ENCODE data around the gene PLXNA1.
A peak's percentile ranks its signal among the peaks of the same experiment; 100 is the strongest.

PLXNA1 gene

DNA sequence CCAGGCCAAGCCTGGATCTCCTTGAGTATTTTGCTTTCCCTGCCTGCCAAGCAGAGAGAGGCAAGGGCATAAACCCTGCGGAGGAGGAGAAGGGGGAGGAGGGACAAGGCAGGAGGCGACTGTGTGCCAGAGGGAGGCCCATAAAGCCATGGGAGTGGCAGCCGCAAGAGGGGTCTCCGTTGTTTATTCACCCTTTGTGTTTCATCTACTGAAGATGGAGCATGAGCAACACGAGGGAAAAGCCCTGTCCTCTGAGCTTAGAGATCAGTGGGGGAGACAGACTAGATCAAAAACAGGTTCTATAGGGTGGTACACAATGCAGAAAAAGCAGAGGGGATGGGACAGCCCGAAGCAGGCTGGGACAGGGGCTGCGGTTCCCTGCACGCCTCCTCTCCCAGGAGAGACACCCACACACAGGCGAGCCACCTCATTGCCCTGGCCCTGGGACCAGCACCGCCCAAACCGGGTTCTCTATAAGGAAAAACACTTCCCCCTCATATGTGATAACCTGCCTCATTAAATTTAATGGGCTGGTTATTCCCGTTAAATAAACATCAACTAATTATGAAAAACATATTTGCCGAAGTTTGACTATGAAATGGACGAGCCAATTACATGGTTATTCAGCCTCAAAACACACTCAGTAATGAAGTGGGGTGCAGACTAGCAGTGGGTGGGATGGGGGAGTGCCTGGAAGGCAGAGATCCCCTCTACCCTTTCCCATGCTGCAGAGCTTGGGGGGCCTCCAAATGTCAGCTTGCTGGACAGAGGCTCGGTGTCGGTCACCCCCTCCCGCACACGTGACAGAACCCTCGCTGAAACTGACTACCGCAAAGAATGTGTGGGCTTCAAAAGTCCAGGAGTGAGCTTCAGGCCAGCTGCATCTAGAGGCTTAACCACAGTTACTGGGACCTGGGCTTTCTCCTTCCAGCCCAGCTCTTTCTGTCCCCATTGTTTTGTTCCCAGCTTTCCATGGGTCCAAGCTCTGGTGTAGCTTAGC lies 14.2 kb upstream of the PLXNA1 start:
- no peak for DNase-seq

DNA sequence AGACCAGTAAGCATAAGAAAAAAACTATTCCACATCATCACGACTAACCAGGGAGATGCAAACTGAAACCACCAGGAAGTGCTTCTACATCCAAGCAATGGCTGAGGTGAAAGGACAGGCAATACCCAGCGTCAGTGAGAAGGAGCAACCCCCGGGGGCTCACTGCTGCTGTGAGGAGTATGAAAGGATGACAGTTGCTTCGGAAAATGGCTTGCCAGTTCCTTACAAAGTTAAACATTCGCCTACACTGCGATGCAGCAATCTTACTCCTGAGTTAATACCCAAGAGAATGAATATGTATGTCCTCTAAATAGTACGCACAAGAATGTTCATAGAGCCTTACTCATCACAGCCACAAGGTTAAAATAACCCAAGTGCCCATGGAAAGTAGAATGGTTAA lies 13.3 kb upstream of the PLXNA1 start:
- DNase-seq, result no peak

DNA sequence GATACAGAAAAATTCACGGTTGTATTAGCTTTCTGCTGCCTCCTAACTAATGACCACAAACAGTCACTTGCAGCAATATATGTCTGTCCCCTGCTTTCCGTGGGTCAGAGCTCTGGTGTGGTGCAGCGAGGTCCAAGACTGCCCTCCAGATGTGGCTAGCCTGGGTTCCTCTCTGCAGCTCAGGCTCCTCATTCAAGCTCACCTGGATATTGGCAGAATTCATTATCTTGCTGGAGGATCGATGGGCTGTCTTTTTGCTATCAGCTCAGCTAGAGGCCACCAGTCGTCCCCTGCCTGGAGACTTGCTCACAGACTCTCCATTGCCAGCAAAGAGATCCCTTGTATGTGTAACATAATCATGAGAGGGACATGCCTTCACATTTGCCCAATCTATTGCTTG lies 12.8 kb upstream of the PLXNA1 start:
- DNase-seq, result no peak

DNA sequence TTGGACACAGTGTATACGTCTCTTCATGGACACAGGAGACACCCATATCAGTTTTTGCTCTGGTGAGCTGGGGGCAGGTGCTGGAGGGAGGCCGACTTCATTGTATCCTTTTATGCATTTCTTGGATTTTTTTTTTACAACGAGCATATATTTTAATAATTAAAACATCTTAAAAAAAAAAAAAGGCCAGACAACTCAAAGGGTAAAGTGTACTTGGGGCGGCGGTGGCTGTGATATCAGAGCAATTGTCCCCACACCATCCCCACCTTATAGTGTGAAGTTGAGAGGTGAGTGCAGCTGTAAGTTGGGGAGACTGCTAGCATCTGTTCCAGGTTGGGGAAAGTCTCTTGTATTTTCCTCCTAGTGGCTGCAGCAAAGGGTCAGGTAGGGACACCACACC lies 12.0 kb upstream of the PLXNA1 start:
- no peak for DNase-seq

DNA sequence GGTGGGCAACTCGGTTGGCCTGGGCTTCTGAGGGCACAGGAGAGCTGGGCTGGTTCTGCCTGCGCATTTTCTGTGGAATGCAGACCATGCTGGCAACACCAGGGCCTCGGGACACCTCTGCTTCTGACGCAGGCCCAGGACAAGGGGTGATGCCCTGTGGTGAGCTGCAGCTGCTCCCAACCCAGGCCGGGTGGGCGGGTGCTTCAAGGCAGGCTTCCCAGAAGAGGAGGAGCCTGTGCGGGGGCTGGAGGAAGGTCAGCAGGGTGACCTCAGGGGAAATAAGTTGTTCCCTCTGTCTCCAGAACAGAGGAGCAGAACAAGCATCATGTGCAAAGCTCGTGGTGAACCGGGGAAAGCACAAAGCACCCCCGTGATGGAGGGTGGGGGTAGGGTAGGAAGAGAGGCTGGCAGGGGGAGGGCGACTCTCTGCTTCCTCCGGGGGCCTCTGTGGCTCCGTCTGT lies 11.0 kb upstream of the PLXNA1 start:
- DNase-seq, result no peak

- DNase-seq, result no peak
These were observed 10.0 kb upstream of the PLXNA1 start for GRCh38 chr3:126972866-126973265.

GRCh38 chr3:126973814-126974213 lies 9.1 kb upstream of the PLXNA1 start:
- no peak for DNase-seq

DNA sequence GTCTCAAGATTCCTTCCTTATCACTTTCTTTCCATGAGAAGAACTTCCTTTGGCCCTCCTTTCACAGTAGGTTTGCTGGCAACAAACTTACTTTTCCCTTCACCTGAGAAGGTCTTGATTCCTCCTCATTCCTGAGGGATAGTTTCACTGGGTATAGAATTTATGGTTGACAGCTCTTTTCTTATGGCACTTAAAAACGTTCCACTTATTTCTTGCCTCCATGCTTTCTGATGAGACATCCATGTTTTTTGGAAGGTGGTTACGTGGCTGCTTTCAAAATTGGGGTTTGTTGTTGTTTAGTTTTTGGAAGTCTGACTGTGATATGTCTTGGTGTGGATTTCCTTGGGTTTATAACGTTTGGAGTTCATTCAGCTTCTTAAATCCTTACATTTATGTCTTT lies 8.2 kb upstream of the PLXNA1 start:
- DNase-seq, result no peak

DNA sequence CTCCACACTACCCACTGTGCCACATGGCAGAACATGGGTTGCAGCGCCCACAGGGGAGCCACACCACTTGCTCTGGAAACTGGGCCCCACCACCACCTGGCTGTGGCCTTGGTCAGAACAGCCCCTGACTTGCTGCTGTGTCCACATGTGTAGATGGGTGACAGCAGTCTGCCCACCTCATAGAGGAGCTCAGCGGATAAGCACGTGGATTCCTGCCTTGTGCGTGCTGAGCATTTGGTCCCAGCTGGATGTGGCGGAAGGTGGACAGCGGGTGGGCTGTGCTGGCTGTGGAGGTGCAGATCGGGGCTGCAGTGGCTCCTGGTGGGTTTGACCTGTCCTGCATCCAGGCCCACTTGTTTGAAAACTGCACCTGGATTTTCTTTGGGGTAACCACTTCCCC lies 6.0 kb upstream of the PLXNA1 start:
- DNase-seq, result no peak

GRCh38 chr3:126977821-126978220 lies 5.1 kb upstream of the PLXNA1 start:
- no peak for DNase-seq

DNA sequence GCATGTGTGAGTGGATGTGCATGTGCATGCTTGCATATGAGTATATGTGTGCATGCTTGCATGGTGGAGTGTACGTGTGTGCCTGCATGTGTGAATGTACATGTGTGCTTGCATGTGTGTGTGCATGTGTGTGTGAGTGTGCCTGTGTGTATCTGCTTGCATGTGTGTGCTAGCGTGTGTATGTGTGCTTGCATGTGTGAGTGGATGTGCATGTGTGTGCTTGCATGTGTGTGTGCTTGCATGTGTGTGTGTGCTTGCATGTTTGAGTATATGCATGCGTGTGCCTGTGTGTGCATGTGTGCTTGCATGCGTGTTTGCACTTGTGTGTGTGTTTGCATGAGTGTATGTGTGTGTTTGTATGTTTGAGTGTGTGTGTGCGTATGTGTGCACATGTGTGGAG lies 4.6 kb upstream of the PLXNA1 start:
- no peak for DNase-seq

- DNase-seq, result no peak
These were observed 3.8 kb upstream of the PLXNA1 start for GRCh38 chr3:126979046-126979628.

- DNase-seq, result no peak
These were observed 2.6 kb upstream of the PLXNA1 start for GRCh38 chr3:126980266-126980811.

- DNase-seq, result no peak
These were observed 817 bp upstream of the PLXNA1 start for GRCh38 chr3:126982126-126982470.

DNA sequence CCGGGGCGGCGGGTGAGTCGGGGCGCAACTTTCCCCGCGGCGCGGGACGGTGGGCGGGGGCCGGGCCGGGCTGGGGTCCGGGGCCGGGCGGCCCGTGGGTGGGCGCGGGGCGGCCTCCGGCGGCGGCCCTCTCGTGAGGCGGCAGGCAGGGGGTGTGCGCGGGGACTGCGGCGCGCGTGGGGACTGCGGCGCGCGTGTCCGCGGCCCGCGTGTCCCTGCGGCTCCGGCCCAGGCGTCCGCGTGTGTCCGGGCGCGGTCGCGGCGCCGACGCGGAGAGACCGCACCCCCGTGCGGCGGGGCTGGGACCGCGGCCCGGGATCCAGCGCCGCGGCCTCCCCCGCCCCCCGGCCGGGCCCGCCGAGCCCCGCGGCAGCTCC lies 349 bp downstream of the PLXNA1 start:
- DNase-seq, result no peak

DNA sequence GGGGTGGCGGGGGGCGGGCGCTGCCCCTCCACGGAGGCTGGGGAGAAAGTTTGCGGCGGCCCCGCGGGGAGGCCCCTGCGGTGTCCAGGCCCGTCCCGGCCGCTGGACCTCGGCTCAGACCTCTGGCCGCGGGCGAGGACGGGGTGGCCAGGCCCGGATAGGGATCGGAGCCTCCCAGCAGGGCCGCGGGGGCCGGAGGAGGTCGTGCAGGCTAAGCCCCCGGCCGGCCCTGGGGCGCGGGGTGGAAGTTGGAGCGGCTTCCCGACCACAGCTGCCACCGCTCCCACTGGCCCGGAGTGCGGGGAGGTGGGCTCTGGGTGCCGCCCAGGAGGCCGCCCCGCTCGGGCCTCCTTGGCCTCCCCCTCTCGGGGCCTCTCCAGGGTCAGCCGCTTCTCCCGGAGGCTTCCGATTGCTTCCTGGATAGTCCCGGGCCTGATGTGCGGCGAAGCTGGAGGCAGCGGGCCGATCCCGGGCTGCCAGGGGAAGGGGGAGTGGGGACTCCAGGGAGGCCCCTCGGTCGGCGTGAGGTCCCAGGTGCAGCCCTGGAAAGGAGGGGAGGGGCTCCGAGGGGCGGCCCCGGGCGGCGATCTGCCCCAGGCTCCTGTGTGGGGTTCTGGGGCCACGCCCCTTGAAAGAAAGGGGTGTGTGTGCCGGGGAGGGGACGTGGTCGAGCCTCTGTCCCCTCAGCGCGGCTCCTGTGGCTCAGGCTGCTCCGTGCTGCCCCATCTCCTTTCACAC lies 907 bp downstream of the PLXNA1 start:
- DNase-seq, result peak in 1 of 2 experiments; percentile 8

DNA sequence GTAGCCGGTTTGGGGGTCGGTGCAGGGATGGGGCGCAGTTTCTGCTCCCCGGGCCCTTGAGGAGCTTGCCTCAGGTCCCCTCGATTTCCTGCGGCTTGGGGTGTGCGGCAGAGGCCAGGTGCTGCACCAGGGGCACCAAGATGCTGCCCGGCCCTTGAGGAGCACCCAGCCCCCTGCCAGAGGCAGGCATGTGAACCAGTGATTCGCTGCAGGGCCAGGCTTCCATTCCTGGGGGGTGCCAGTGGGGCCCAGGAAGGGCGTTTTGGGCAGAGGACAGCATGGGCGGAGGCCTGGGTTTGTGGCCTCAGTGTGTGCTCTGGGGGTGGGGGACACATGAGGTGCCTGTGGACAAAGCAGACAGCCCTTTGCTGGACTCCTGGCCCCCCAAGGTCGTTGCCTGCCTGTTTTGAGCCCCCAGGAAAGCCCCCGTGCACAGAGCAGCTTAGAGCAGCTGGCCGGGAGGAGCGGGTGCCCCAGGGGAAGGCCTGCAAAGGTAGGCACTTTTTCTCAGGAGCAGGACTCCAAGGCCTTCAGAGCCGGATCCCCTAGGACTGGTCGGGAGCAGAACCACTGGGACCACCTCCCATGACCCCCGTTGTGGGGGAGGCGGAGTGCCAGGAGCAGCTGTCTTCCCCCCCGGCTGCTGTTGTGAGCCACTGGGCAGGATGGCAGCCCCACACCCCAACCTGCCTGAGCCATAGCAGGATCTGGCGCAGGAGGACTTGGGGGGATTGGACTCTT lies 1.6 kb downstream of the PLXNA1 start:
- DNase-seq, result no peak

DNA sequence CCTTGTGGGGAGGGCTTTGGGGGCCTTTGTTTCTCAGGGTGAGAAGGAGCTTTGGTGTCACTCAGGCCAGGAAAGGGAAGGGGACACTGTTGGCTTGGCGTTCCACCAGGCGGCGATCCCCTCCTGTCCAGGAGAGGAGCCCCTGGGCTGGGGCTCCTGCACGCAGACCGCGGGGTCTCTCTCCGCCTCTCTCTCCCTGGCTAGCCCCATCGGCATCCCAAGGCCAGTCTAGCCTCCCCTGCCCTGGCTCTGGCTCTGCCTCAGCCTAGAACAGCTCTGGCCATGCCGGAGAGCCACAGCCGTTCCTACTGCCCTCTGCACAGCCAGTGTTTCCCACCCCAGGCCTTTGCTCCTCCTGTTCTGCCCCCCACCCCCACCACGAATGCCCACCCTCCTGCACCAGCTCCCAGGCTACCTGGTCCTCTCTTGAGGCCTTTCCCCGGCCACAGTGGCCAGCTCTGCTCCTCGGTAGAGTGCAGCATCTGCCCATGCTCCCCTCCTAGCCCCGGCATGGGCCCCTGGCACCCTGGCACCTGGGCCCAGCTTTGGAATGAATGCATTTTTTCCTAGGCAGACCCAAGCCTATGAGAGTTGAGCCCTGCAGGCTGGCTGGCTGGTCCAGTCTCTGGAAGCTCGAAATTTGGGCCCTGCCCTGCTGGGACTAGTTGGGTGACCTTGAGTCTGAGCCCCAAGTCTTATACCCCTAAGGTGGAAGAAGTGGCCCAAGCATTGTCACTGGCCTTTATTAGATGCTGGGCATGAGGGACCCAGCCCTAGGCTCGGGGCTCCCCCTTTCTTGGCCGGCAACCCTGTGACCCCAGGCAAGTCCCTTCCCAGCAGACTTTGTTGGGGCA lies 2.4 kb downstream of the PLXNA1 start:
- no peak for DNase-seq

DNA sequence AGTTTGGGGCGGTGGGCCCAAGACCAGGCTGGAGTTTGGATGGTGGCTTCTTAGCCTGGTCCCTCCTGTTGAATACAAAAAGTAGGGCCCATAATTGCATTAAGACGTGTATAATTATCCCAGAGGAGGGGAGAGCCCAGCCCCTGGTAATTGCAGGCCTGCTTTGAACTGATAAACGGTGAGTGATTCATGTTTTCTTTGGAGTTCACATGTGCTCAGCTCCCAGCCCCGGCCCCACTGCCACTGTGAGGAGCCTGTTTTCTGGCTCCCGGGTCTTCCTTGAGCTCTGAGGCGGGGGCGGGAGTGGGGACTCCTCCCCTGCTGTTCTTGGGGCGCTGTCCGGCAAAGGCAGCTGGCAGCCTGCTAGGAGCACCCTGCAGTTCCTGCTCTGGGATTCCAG lies 3.1 kb downstream of the PLXNA1 start:
- DNase-seq, result no peak

- no peak for DNase-seq
These were observed 4.2 kb downstream of the PLXNA1 start for GRCh38 chr3:126987129-126987528.

GRCh38 chr3:126987596-126987995 lies 4.7 kb downstream of the PLXNA1 start:
- DNase-seq, result no peak

All from SW 1271 (cell line).